AG04450 (cell line): Measurements from ENCODE around the gene GPRIN3. TPM values are rescaled to one million over a fixed set of nuclear protein-coding genes. Genes with fewer than 3 reads are reported as not detected.

ENCODE experiments used
- CTCF ChIA-PET: fragments of 300-600, 350-600 bp; formaldehyde crosslinking; extraction: SDS; loops from one replicate; lab custom pipeline; 2022; ENCODE audit warnings: antibody characterized with exemption, inconsistent platforms; lab: Charles Lee
- POLR2A ChIA-PET: fragments of 350-600 bp; formaldehyde crosslinking; extraction: SDS; loops from one replicate; lab custom pipeline; 2021; ENCODE audit warnings: antibody characterized with exemption, inconsistent platforms; lab: Yijun Ruan, JAX
- DNase-seq: peaks from one replicate; pipeline ENCODE4 v3.0.0-alpha.2; 2011; ENCODE audit warnings: low read depth, low spot score
- H3K27ac ChIP-seq: one replicate; pipeline ENCODE4 v1.5.1; 2012; ENCODE audit warnings: low read depth, low read length, control low read depth
- H3K27me3 ChIP-seq: one replicate; pipeline ENCODE4 v1.6.0; 2012; ENCODE audit warnings: low read length; ENCODE audit not compliant: control insufficient read depth, insufficient read depth
- H3K4me3 ChIP-seq: 2 replicates; pipeline ENCODE4 v1.5.1; 2011; ENCODE audit warnings: mild to moderate bottlenecking, low read depth, low read length, control low read depth
- H3K9me3 ChIP-seq: 2 replicates; pipeline ENCODE4 v1.5.1; 2012; ENCODE audit warnings: low read length; ENCODE audit not compliant: control insufficient read depth, insufficient read depth
- CTCF ChIP-seq: IDR thresholded peaks from 2 replicates; pipeline ENCODE4 v1.5.1; 2011; ENCODE audit warnings: low read depth, low read length, control low read depth, inconsistent platforms
- polyA plus RNA-seq: library from polyadenylated mRNA; depleted of rRNA; stranded (reverse); fragments of >200 nt; gene quantifications from 2 replicates; pipeline ENCODE4 v1.2.3, GENCODE V29; 2011

The GPRIN3 gene
- polyA plus RNA-seq, 1 experiment = 0.01 TPM

GRCh38 chr4:89242216-89242615 is 65.4 kb downstream of the GPRIN3 start:
- Histone ChIP-seq H3K4me3 (no peak overlapping the region), H3K27me3 (no peaks in the 10 kb centered on the region), H3K9me3 (no peaks in the 10 kb centered on the region), H3K27ac (no peak overlapping the region)
- DNase-seq = no peak
- POLR2A ChIA-PET = no interaction called here
- CTCF ChIA-PET = interaction anchor here (1.0 kb wide), 1 partner anchor 12 kb away, joined by 4 read pairs; no protein-coding TSS in a partner anchor
- no peak for TF ChIP-seq CTCF

- Histone ChIP-seq H3K9me3 (no peaks in the 10 kb centered on the region), H3K4me3 (no peak overlapping the region), H3K27me3 (no peaks in the 10 kb centered on the region), H3K27ac (no peak overlapping the region)
- DNase-seq = no peak
- ChIA-PET POLR2A (no interaction called here), CTCF (no interaction called here)
- TF ChIP-seq CTCF = no peak
Observed at GRCh38 chr4:89230271-89230670, 77.3 kb downstream of the GPRIN3 start.

- peak; percentile 29 for DNase-seq
- Histone ChIP-seq H3K9me3 (no peaks in the 10 kb centered on the region), H3K27ac (no peak overlapping the region), H3K27me3 (no peaks in the 10 kb centered on the region), H3K4me3 (no peak overlapping the region)
- POLR2A ChIA-PET = no interaction called here
- TF ChIP-seq CTCF = peak; percentile 76
- CTCF ChIA-PET = interaction anchor here (0.8 to 4.2 kb wide), 25 partner anchors 9 to 1067 kb away, joined by 3 to 42 read pairs (median 3); no protein-coding TSS in a partner anchor
Observed at GRCh38 chr4:89226665-89227574, 80.7 kb downstream of the GPRIN3 start.

GRCh38 chr4:89222170-89222569 is 85.4 kb downstream of the GPRIN3 start:
- TF ChIP-seq CTCF = no peak
- Histone ChIP-seq H3K27me3 (no peaks in the 10 kb centered on the region), H3K9me3 (no peaks in the 10 kb centered on the region), H3K27ac (no peak overlapping the region), H3K4me3 (no peak overlapping the region)
- ChIA-PET POLR2A (interaction anchor here (0.7 kb wide), 1 partner anchor 26 kb away, joined by 3 read pairs; no protein-coding TSS in a partner anchor), CTCF (no interaction called here)
- DNase-seq = no peak
